BE2C (cell line): Measurements from ENCODE around the gene FRK.

Experiments used
- DNase-seq: peaks from one replicate; pipeline ENCODE4 v3.0.0-alpha.2; 2020
- H3K27me3 ChIP-seq: fragments of 250-450 bp; sonication (Bioruptor Pico); 2 replicates; pipeline ENCODE4 v1.5.1; 2020; ENCODE audit warnings: mild to moderate bottlenecking
- H3K36me3 ChIP-seq: fragments of 250-450 bp; sonication (Bioruptor Pico); 2 replicates; pipeline ENCODE4 v1.5.1; 2020; ENCODE audit warnings: mild to moderate bottlenecking
- H3K4me1 ChIP-seq: fragments of 250-450 bp; sonication (Bioruptor Pico); 2 replicates; pipeline ENCODE4 v1.5.1; 2020
- H3K4me3 ChIP-seq: 2 replicates; pipeline ENCODE4 v1.5.1; 2011; ENCODE audit warnings: low read depth, low read length
- H3K9me3 ChIP-seq: fragments of 250-450 bp; sonication (Bioruptor Pico); 2 replicates; pipeline ENCODE4 v1.5.1; 2020
- TF ChIP-seq, protein P1 (sequence below): IDR thresholded peaks from 2 replicates; pipeline ENCODE4 v1.5.1; 2012; ENCODE audit warnings: mild to moderate bottlenecking, low read depth, low read length

FRK gene

GRCh38 chr6:115887891-115888290 is 172.8 kb downstream of the FRK start:
- TF ChIP-seq, protein P1, sequence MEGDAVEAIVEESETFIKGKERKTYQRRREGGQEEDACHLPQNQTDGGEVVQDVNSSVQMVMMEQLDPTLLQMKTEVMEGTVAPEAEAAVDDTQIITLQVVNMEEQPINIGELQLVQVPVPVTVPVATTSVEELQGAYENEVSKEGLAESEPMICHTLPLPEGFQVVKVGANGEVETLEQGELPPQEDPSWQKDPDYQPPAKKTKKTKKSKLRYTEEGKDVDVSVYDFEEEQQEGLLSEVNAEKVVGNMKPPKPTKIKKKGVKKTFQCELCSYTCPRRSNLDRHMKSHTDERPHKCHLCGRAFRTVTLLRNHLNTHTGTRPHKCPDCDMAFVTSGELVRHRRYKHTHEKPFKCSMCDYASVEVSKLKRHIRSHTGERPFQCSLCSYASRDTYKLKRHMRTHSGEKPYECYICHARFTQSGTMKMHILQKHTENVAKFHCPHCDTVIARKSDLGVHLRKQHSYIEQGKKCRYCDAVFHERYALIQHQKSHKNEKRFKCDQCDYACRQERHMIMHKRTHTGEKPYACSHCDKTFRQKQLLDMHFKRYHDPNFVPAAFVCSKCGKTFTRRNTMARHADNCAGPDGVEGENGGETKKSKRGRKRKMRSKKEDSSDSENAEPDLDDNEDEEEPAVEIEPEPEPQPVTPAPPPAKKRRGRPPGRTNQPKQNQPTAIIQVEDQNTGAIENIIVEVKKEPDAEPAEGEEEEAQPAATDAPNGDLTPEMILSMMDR = no peak

DNA sequence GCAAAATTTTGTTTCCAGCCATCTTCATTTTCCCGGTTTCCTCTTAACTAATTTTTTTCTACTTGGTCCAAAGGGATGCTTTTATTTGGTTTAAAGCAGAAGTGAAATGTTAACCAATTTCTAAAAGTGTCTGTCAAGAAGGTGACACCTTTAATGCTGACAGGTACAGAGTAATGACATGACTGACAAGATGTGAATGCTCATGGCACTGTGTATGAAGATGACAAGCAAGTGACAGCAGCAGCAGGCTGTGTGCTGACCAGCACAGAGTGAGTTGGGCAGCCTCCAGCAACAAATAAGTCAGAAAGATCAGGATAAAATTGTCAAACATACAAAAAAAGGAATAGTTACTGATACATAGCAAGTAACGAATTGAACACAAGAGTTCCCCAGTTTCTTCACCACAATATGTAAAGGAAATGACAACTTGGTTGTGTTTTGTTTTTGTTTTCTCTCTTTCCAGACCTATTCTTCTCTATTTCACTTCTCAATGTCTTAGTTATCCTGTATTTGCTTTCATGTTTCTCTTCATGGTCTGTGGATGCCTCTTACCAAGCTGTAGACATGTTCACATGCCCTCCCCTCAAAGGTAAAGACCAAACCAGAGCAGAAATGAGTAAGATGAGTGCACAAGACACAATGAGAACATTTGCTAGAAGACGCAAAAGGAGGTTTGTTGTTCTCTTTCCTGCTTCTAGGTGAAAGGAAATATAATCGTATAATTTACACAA is 174.9 kb downstream of the FRK start:
- Histone ChIP-seq H3K27me3 (no peaks in the 10 kb centered on the region), H3K4me3 (no peak overlapping the region), H3K9me3 (no peaks in the 10 kb centered on the region), H3K4me1 (peaks cover 5% of the 10 kb centered on the region; the same call in 1 of the 2 replicates), H3K36me3 (no peaks in the 10 kb centered on the region)
- no peak for DNase-seq
- TF ChIP-seq, protein P1 = no peak

More at GRCh38 chr6:115887891-115888290, 172.8 kb downstream of the FRK start:
- Histone ChIP-seq H3K36me3 (no peaks in the 10 kb centered on the region), H3K9me3 (no peaks in the 10 kb centered on the region), H3K4me3 (no peak overlapping the region), H3K27me3 (no peaks in the 10 kb centered on the region), H3K4me1 (peaks cover 5% of the 10 kb centered on the region; the same call in 1 of the 2 replicates)
- DNase-seq = no peak

- Histone ChIP-seq H3K36me3 (no peaks in the 10 kb centered on the region), H3K4me1 (no peaks in the 10 kb centered on the region), H3K27me3 (no peaks in the 10 kb centered on the region), H3K4me3 (no peak overlapping the region), H3K9me3 (no peaks in the 10 kb centered on the region)
- DNase-seq = no peak
- TF ChIP-seq, protein P1 = no peak
Observed at GRCh38 chr6:115882771-115883170, 177.9 kb downstream of the FRK start.

DNA sequence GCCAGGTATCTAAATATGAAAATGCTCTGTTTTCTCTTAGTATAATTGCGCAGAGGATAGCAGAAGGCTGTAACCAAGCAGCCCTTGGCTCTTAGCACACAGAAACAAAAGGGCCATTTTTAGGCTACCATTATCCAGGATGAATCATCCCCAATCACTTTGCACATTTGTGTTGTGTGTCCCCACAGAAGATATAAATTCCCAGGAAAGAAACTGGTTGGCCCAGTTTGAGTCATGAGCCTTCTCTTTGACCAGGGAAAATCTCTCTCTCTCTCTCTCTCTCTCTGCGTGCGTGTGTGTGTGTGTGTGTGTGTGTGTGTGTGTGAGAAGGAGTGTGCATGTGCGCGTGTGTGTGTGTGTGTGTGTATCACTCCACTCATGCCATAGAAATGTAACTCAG is 178.5 kb downstream of the FRK start:
- TF ChIP-seq, protein P1 = no peak
- Histone ChIP-seq H3K4me3 (no peak overlapping the region), H3K36me3 (no peaks in the 10 kb centered on the region), H3K4me1 (no peaks in the 10 kb centered on the region), H3K27me3 (no peaks in the 10 kb centered on the region), H3K9me3 (no peaks in the 10 kb centered on the region)
- DNase-seq = no peak
